GM10847 (cell line): ENCODE results near the gene UVSSA.

Experiments used
- POLR2A ChIP-seq: IDR thresholded peaks from 2 replicates; pipeline ENCODE4 v1.6.1; 2011; ENCODE audit not compliant: insufficient read length; ENCODE audit errors: extremely low read depth

UVSSA gene

DNA sequence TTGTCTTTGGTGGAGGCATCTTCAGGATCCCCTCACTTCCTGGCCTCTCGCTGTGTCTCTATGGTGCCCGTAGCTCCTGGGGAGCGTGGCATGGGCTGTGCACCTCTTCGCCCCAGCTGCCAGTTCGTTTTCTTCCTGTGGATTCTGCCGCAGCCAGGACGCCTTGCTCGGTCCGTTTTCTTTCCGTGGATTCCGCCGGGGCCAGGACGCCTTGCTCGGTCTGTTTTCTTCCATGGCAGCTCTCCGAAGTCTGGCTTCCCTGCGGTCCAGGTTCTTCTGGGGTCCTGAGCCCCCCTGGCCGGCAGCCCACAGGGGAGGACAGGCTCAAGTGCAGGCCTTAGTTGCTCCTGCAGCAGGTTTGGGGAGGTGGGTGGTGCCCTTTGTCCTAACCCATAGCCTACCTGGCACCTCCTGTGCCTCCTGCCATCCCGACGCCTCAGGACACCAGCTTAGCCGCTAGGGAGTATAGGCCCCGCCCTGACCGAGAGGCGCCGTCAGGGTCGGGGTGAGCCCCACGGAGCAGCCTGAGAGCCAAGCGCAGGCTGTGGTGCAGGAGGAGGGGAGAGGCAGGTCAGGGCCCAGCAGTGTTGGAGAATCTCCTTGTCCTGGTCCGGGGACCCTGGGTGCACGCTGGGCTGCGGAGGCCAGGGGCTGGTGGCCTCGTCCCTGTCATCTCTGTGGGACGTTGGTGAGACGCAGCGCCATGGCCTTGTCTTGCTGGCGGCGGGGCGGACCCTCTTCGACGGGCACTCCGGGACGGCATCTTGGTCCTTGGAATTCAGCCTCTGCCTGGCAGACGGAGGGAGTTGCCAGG lies 27.1 kb downstream of the UVSSA start:
- no peak for TF ChIP-seq POLR2A

DNA sequence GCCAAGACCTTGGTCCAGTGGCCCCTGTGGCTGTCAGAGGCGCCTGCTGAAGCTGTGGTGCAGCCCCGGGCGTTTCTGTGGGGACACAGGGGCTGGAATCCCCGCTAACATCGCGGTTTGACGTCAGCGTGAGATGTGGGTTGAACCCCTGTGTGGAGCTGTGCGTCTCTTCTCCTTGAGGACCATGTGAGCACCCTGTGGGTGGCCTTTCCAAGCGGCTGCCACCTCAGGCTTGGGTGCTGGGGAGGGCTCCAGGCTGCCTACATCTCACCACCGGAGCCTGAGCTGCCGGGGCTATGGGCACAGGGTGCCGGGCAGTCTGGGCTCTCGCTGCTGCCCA lies 27.7 kb downstream of the UVSSA start:
- TF ChIP-seq POLR2A, result no peak

- TF ChIP-seq POLR2A, result no peak
Observed at GRCh38 chr4:1375051-1375721, 28.2 kb downstream of the UVSSA start.

DNA sequence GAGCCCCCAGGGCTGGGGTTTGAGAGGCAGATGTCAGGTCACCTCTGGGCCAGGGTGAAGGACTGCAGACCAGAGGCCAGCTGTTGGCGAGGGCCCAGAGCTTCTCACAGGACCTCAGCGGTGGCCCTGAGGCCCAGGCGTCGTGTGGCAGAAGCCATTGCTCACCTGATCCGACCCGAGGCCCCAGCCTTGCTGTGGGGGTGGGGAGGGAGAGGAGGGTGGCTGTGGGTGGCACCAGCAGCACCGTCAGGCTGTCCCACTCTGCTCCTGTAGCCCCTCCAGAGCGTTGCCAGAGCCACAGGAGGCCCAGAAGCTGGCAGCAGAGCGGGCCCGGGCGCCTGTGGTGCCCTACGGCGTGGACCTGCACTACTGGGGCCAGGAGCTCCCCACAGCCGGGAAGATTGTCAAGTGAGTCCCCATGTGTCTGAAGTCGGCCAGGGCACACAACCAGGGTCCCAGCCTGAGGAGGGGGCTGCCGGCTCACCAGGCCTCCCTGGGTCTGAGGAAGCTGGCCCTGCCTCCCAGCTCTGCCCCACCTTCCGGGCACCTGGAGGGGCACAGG lies 28.8 kb downstream of the UVSSA start:
- TF ChIP-seq POLR2A, result no peak

DNA sequence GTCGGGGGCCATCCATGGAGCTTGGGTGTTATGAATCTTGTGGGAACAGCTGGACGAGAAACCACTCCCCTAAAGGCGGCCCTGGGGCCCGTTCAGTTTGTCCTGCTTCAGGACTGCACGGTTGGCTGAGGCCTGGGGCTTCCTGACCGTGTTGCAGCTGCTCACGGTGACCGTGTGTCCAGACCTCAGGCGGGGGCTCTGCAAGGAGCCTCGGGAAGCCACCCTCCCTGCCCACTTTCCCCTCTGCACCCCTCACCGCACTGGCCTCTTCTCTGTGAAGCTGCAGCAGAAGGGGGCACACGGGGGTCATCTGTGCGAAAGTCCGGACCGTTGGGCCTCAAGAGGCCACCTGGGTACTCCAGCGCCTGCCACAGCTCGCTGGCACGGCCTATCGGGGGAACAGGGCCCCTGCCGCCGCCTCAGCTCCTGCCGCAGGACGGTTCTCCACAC lies 29.4 kb downstream of the UVSSA start:
- TF ChIP-seq POLR2A, result no peak

GRCh38 chr4:1376841-1377605 lies 30.0 kb downstream of the UVSSA start:
- no peak for TF ChIP-seq POLR2A

DNA sequence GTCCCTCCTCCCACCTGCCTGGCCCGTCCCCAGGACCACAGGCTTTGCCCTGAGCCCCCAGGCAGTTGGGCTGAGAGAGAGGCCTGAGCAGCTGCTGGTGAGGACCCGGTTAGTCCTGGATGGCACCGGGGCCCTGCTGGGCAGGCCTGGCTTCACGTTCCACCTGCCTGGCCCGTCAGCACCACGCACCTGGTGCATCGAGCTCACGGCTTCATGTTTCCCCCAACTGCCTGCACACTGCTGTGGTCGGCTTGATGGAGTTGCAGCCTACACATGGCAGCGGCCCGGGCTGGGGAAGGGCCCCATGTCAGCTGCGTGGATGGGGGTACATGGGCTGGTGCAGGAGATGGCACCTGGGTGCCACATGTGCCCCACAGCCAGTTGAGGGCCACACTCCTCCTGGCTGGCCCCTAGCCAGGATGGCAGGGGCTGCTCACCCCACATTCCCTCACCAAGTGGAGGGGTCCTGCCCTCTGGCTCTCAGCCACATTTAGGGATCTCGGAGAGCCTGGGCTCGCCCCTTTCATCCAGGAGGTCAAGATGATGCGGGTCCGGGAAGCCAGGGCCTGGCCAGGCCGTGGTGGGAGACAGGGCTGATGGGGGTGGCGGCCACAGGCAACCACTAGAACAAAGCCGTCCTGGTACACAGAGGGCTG lies 30.7 kb downstream of the UVSSA start:
- no peak for TF ChIP-seq POLR2A

DNA sequence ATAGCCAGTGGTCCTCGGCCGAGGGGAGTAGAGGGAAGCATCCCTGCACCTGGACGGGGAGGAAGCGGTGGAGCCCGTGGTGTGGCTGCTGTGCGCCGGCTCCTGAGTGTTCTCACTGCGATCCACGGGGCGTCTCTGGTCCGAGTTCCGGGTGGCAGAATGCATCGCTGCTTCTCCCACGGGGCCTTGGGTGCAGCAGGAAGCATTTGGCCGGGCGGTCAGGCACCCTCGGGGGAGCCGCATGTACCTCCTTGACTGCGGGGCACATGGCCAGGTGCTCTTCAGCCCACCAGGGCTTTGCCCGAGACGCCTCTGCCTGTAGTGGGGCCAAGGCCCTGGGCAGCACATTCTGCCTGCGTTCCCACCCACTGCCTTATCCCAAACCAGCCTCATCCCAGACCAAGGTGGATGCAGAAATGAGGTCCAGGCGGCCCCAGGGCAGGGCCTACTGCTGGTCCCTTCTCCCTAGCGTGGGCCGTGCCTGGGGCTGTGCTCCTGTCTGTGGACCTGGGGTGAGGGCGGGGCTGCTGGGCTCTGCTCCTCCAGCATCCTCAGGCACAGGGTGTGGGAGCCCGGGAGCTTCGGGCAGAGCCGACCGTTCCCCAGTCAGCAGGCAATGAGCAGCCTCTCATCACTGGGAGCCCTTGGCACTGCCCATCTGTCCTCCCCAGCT lies 31.7 kb downstream of the UVSSA start:
- TF ChIP-seq POLR2A, result no peak

DNA sequence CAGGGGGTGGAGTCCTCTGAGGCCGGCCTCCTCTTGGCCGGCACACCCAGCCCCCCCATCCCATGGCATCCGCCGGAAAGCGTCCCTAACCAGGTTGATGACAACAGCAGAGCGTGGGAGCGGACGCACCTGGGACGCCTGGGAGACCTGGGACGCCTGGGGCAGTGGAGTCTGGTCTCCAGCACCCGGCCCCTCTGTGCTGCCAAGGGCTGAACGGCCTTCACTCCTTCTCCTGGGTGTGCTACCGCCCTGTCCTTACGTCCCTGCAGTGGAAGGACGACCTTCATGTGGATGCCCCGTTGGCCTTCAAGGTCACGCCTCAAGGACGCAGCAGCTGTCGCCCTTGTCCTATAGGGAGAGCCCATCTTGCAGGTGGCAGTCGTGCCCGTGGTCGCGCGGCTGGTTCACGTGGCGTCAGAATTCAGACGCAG lies 32.4 kb downstream of the UVSSA start:
- no peak for TF ChIP-seq POLR2A

- no peak for TF ChIP-seq POLR2A
Observed at GRCh38 chr4:1379801-1380331, 32.9 kb downstream of the UVSSA start.

DNA sequence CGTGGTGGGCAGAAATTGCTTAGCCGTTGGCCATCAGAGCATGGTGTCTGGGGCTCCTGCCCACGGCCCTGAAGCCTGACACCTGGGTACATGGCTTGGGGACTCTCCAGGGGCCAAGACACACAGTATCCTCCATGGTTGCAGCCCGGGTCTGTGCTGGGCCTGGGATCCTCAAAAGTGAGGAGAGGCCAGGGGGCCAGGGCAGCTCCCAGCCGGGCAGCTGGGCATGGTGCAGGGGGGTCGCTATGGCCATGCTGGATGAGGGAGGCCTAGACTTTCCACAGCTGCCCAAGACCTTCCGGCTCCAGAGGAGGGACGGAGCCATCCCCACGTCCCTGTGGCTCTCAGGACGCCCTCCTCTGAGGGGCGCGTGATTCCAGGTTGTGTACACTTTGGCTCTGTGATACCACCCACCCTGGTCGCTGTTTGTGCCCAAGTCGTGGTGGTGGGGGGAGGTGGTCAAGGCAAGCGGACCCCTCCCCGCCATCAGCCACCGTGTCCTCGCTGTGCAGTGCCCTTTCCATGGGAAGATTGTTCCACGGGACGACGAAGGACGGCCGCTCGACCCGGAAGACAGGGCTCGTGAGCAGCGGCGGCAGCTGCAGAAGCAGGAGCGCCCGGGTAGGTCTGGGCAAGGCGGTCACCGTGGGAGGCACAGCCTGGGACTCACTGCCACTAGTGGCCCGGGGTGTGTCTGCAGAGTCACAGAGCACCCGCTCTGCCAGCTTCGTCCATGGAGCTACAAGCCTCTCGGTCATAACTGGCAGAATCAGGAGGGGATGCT lies 33.6 kb downstream of the UVSSA start:
- TF ChIP-seq POLR2A, result no peak

GRCh38 chr4:1381181-1381621 lies 34.2 kb downstream of the UVSSA start:
- TF ChIP-seq POLR2A, result no peak

DNA sequence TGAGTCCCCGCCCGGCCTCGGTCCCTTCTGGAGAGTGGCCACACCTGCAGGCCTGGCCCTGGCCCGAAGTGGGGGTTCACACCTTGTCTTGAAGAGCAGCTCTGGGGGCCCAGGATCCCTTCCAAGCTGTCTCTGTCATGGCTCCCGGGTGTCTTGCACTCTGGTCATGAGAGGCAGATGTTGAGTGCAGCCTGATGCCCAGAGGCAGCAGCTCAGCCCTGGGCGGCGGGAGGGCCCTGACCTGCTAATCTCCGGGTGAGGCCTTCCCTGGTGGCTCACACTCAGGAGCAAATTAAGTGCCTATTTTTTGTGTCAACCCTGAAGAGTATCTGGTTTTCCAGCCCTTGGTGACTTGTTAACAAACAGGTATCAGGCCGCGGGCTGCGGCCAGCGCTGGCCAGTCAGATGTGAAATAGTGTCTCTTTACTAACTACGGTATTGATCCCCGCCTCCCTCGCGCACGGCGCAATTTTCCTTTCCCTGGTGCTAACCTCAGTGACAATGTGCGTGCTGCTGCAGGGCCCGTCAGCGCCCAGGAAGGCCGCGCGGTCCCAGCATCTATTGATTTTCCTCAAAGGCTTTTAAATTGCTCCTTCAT lies 35.0 kb downstream of the UVSSA start:
- no peak for TF ChIP-seq POLR2A
